HTR-8/SVneo (cell line): ENCODE data around the gene MARCO.

Source experiments
- DNase-seq: peaks from one replicate; pipeline ENCODE4 v3.0.0; 2011; ENCODE audit warnings: low spot score, mixed read lengths; ENCODE audit not compliant: insufficient read length
- FAIRE-seq: peaks from 2 replicates; lab custom pipeline; 2011; peaks lifted over from hg19 to GRCh38; lab: Jason Lieb, UNC

MARCO gene

GRCh38 chr2:118971245-118972122, 29.5 kb downstream of the MARCO start:
- FAIRE-seq (no peak), DNase-seq (no peak)

- DNase-seq (no peak), FAIRE-seq (no peak)
Measured at GRCh38 chr2:118973542-118973951, 31.6 kb downstream of the MARCO start.

- FAIRE-seq = no peak
- no peak for DNase-seq
Measured at GRCh38 chr2:118974103-118974993, 32.4 kb downstream of the MARCO start.

GRCh38 chr2:118975133-118975532, 33.1 kb downstream of the MARCO start:
- FAIRE-seq (no peak), DNase-seq (no peak)

GRCh38 chr2:118978064-118978463, 36.1 kb downstream of the MARCO start:
- DNase-seq = no peak

GRCh38 chr2:118979152-118979861, 37.3 kb downstream of the MARCO start:
- FAIRE-seq = no peak
- DNase-seq = no peak

More at GRCh38 chr2:118978064-118978463, 36.1 kb downstream of the MARCO start:
- FAIRE-seq = no peak

- FAIRE-seq (no peak), DNase-seq (no peak)
Measured at GRCh38 chr2:118980022-118980421, 38.0 kb downstream of the MARCO start.

- DNase-seq = no peak
- FAIRE-seq = no peak
Measured at GRCh38 chr2:118980573-118980972, 38.6 kb downstream of the MARCO start.

- no peak for FAIRE-seq
- DNase-seq = no peak
Measured at GRCh38 chr2:118981632-118982031, 39.6 kb downstream of the MARCO start.

GRCh38 chr2:118982039-118982438, 40.0 kb downstream of the MARCO start:
- DNase-seq = no peak
- FAIRE-seq = no peak

- DNase-seq (no peak), FAIRE-seq (no peak)
Measured at GRCh38 chr2:118983133-118983532, 41.1 kb downstream of the MARCO start.

- FAIRE-seq = no peak
- no peak for DNase-seq
Measured at GRCh38 chr2:118983915-118984314, 41.9 kb downstream of the MARCO start.

- FAIRE-seq = no peak
- DNase-seq = no peak
Measured at GRCh38 chr2:118986738-118987137, 44.7 kb downstream of the MARCO start.

GRCh38 chr2:118987886-118988285, 45.9 kb downstream of the MARCO start:
- FAIRE-seq = no peak
- DNase-seq = no peak

- DNase-seq (no peak), FAIRE-seq (no peak)
Measured at GRCh38 chr2:118988706-118989105, 46.7 kb downstream of the MARCO start.

GRCh38 chr2:118989481-118989880, 47.5 kb downstream of the MARCO start:
- FAIRE-seq (no peak), DNase-seq (no peak)

GRCh38 chr2:118990757-118991545, 49.0 kb downstream of the MARCO start:
- no peak for DNase-seq
- no peak for FAIRE-seq

- FAIRE-seq = no peak
Measured at GRCh38 chr2:118991554-118991953, 49.6 kb downstream of the MARCO start.

GRCh38 chr2:118992740-118993391, 50.9 kb downstream of the MARCO start:
- FAIRE-seq (no peak), DNase-seq (no peak)

More at GRCh38 chr2:118991554-118991953, 49.6 kb downstream of the MARCO start:
- no peak for DNase-seq
